Left cardiac atrium (tissue), 4 donors: ENCODE data around the gene SP1. TPM values are rescaled to one million over a fixed set of nuclear protein-coding genes. Genes with fewer than 3 reads are reported as not detected.
"Not testable (repeated sequence)": the region's sequence is repeated elsewhere in the genome, so short reads cannot be mapped to it uniquely, and the experiment has no call there.

ENCODE experiments used
- ATAC-seq, 2 donors: fragments of 200-7000 bp; cut with Tn5 transposase; one replicate each; pipeline ENCODE4 v1.9.1; 2020; ENCODE audit warnings: mild to moderate bottlenecking in 2 of 2, moderate library complexity in 2 of 2
- DNase-seq: peaks from one replicate; pipeline ENCODE4 v3.0.0-alpha.2; 2020
- intact Hi-C, 2 donors: fragments of 100-400 bp; cut with DNase I; formaldehyde crosslinking; loops; one replicate each; pipeline versions ENCODE4 v1.14.1 to v1.15.1; 2022 to 2023
- long read RNA-seq: library from polyadenylated mRNA; unstranded; transcript quantifications from one replicate; pipeline ENCODE4 v2.0.0, GENCODE V29; 2021
- total RNA-seq, 2 donors: library from RNA; stranded (reverse); fragmentation: NEBNext Ultra II Directional; extraction: Animal tissue kit (Norgen Biotek cat#: 25700); gene quantifications; one replicate each; pipeline ENCODE4 v1.2.1, GENCODE V29; 2021
- donor health status: DM: no; HTN: yes; CAD: no.
- donor health status: DM: no; HTN: yes; CAD: no; lungs with severe emphysema.
- donor health status: DM: yes; HTN: yes; CAD: no.
- donor health status: Dilated cardiomyopathy.

Gene SP1
- 10 to 100 TPM; 31.3 to 33.4 TPM for total RNA-seq
- long read RNA-seq, partial matches to known transcripts = 0 of 1 reads
- long read RNA-seq, other reads (novel, unspliced or antisense) = 1 of 1 reads

GRCh38 chr12:53380104-53380793 lies at the start of gene SP1:
Gene SP1 (plus strand): TSS chr12:53380176. CDS start chr12:53380292, 116 bp downstream.
- intact Hi-C loops = loop anchor here in 1 of 2 donors (2.0 kb wide), 1 partner anchor 55 kb away; no protein-coding TSS in a partner anchor
- DNase-seq (peak; percentile 92), ATAC-seq (peak; percentile 80 to 82)

- intact Hi-C loops = no loop called here
- no peak for DNase-seq
These were observed 49.3 kb upstream of the SP1 start for GRCh38 chr12:53330671-53331070.

GRCh38 chr12:53332339-53332738 lies 47.6 kb upstream of the SP1 start:
- intact Hi-C loops, ATAC-seq, DNase-seq: not testable (repeated sequence)

More at GRCh38 chr12:53330671-53331070, 49.3 kb upstream of the SP1 start:
- ATAC-seq = no peak

- ATAC-seq (no peak), DNase-seq (no peak)
- intact Hi-C loops = no loop called here
These were observed 47.2 kb upstream of the SP1 start for GRCh38 chr12:53332744-53333143.

GRCh38 chr12:53333289-53333688 lies 46.7 kb upstream of the SP1 start:
- DNase-seq = no peak

GRCh38 chr12:53333845-53334244 lies 46.1 kb upstream of the SP1 start:
- no peak for ATAC-seq
- intact Hi-C loops = no loop called here
- DNase-seq = no peak

More at GRCh38 chr12:53333289-53333688, 46.7 kb upstream of the SP1 start:
- no peak for ATAC-seq
- intact Hi-C loops = no loop called here

GRCh38 chr12:53334822-53335221 lies 45.2 kb upstream of the SP1 start:
- no peak for ATAC-seq
- intact Hi-C loops = no loop called here
- no peak for DNase-seq

- intact Hi-C loops = no loop called here
These were observed 43.7 kb upstream of the SP1 start, which contains the start of gene SP7 for GRCh38 chr12:53336181-53336681. Gene SP7 (minus strand): TSS chr12:53336354. CDS start chr12:53335646, 708 bp downstream.

GRCh38 chr12:53338017-53338416 lies 42.0 kb upstream of the SP1 start:
- no peak for DNase-seq
- intact Hi-C loops = no loop called here
- no peak for ATAC-seq

More at GRCh38 chr12:53336181-53336681, 43.7 kb upstream of the SP1 start, which contains the start of gene SP7:
- no peak for DNase-seq
- ATAC-seq = no peak

GRCh38 chr12:53338916-53339315 lies 41.1 kb upstream of the SP1 start:
- intact Hi-C loops = no loop called here
- DNase-seq (no peak), ATAC-seq (no peak)

GRCh38 chr12:53340398-53340797 lies 39.6 kb upstream of the SP1 start:
- ATAC-seq = no peak
- intact Hi-C loops = no loop called here
- DNase-seq = no peak

GRCh38 chr12:53343449-53343848 lies 36.5 kb upstream of the SP1 start:
- intact Hi-C loops = no loop called here
- no peak for DNase-seq
- ATAC-seq = no peak

GRCh38 chr12:53343969-53344368 lies 36.0 kb upstream of the SP1 start:
- intact Hi-C loops = loop anchor here in 1 of 2 donors (2.0 kb wide), 1 partner anchor 17 kb away; no protein-coding TSS in a partner anchor
- DNase-seq (no peak), ATAC-seq (no peak)

- DNase-seq = no peak
- ATAC-seq = no peak
- intact Hi-C loops = loop anchor here in 1 of 2 donors (2.0 kb wide), 1 partner anchor 18 kb away; no protein-coding TSS in a partner anchor
These were observed 35.5 kb upstream of the SP1 start for GRCh38 chr12:53344487-53344823.

GRCh38 chr12:53344824-53345485 lies 35.0 kb upstream of the SP1 start:
- DNase-seq (peak; percentile 80), ATAC-seq (peak; percentile 93 to 94)
- intact Hi-C loops = loop anchor here in 1 of 2 donors (2.0 kb wide), 1 partner anchor 18 kb away; no protein-coding TSS in a partner anchor

- peak; percentile 36 to 45 for ATAC-seq
- intact Hi-C loops = loop anchor here in 1 of 2 donors (2.0 kb wide), 1 partner anchor 19 kb away; no protein-coding TSS in a partner anchor
- DNase-seq = peak; percentile 66
These were observed 34.3 kb upstream of the SP1 start for GRCh38 chr12:53345486-53346188.

- DNase-seq = no peak
- no peak for ATAC-seq
- intact Hi-C loops = no loop called here
These were observed 33.5 kb upstream of the SP1 start for GRCh38 chr12:53346491-53346890.

- intact Hi-C loops = no loop called here
- no peak for DNase-seq
- ATAC-seq = no peak
These were observed 32.1 kb upstream of the SP1 start for GRCh38 chr12:53347905-53348304.
